ENCODE data around the gene CELA2B.

GRCh38 chr1:15436881-15437442 is 38.9 kb upstream of the CELA2B start:
- no peak for TF ChIP-seq CTCF (IDR thresholded peaks at IDR 0.05)
- no peak for TF ChIP-seq POLR2A (IDR thresholded peaks at IDR 0.05)

Measured in right lobe of liver (tissue), 4 donors.